ENCODE measurements around the gene AKR1C4.

- TF ChIP-seq, protein P1, sequence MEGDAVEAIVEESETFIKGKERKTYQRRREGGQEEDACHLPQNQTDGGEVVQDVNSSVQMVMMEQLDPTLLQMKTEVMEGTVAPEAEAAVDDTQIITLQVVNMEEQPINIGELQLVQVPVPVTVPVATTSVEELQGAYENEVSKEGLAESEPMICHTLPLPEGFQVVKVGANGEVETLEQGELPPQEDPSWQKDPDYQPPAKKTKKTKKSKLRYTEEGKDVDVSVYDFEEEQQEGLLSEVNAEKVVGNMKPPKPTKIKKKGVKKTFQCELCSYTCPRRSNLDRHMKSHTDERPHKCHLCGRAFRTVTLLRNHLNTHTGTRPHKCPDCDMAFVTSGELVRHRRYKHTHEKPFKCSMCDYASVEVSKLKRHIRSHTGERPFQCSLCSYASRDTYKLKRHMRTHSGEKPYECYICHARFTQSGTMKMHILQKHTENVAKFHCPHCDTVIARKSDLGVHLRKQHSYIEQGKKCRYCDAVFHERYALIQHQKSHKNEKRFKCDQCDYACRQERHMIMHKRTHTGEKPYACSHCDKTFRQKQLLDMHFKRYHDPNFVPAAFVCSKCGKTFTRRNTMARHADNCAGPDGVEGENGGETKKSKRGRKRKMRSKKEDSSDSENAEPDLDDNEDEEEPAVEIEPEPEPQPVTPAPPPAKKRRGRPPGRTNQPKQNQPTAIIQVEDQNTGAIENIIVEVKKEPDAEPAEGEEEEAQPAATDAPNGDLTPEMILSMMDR (IDR thresholded peaks at IDR 0.05; ENCODE audit: control extremely low read depth in 1 of 3, insufficient read depth in 1 of 3, low read depth in 1 of 3, low read length in 3 of 3), result no peak
- no peak for TF ChIP-seq POLR2AphosphoS5 (IDR thresholded peaks at IDR 0.05; ENCODE audit: low read depth, low read length)
- TF ChIP-seq HDAC6 (IDR thresholded peaks at IDR 0.05; ENCODE audit: low read depth, low read length), result no peak
- TF ChIP-seq POLR2A (IDR thresholded peaks at IDR 0.05; ENCODE audit: control extremely low read depth in 1 of 2, low read depth in 2 of 2, low read length in 2 of 2), result no peak
- no peak for TF ChIP-seq RXRA (IDR thresholded peaks at IDR 0.05; ENCODE audit: insufficient read depth, low read depth, low read length)
- no peak for TF ChIP-seq RAD21 (IDR thresholded peaks at IDR 0.05 in 1 of 2, conservative IDR thresholded peaks at IDR 0.05 in 1 of 2; ENCODE audit: low read depth in 2 of 2, low read length in 2 of 2)
These were observed 1.7 kb downstream of the AKR1C4 start for GRCh38 chr10:5198386-5198785.

Data from H1 (cell line).